Amygdala (tissue), 56 donors: ENCODE measurements around the gene YWHAH.

Experiments
- DNase-seq, 56 donors: peaks; one replicate each; lab custom pipeline; 2025; lab: John Stamatoyannopoulos, UW

Gene YWHAH

GRCh38 chr22:31922534-31922933 lies 21.8 kb upstream of the YWHAH start:
- no peak for DNase-seq

- DNase-seq: peak in 12 of 56 donors; percentile 12 to 73 (median 23)
Measured at GRCh38 chr22:31923136-31923535, 21.2 kb upstream of the YWHAH start.

GRCh38 chr22:31923747-31924146 lies 20.6 kb upstream of the YWHAH start:
- DNase-seq: no peak

GRCh38 chr22:31925056-31925455 lies 19.3 kb upstream of the YWHAH start:
- no peak for DNase-seq

- peak in 6 of 56 donors; percentile 21 to 64 (median 34) for DNase-seq
Measured at GRCh38 chr22:31926024-31926423, 18.3 kb upstream of the YWHAH start.

GRCh38 chr22:31926969-31927368 lies 17.4 kb upstream of the YWHAH start:
- peak in 46 of 56 donors; percentile 12 to 86 (median 61) for DNase-seq

- DNase-seq: no peak
Measured at GRCh38 chr22:31927562-31927961, 16.8 kb upstream of the YWHAH start.

GRCh38 chr22:31929167-31929930 lies 15.0 kb upstream of the YWHAH start:
- DNase-seq: peak in 18 of 56 donors; percentile 11 to 60 (median 36)

GRCh38 chr22:31932863-31933262 lies 11.5 kb upstream of the YWHAH start:
- DNase-seq: no peak

GRCh38 chr22:31933406-31933805 lies 10.9 kb upstream of the YWHAH start:
- no peak for DNase-seq

- no peak for DNase-seq
Measured at GRCh38 chr22:31933816-31934482, 10.4 kb upstream of the YWHAH start.

GRCh38 chr22:31935961-31936635 lies 8.2 kb upstream of the YWHAH start:
- DNase-seq: no peak

- no peak for DNase-seq
Measured at GRCh38 chr22:31937341-31937740, 7.0 kb upstream of the YWHAH start.

GRCh38 chr22:31938296-31938695 lies 6.0 kb upstream of the YWHAH start:
- DNase-seq: peak in 19 of 56 donors; percentile 9 to 66 (median 27)

- no peak for DNase-seq
Measured at GRCh38 chr22:31940506-31940905, 3.8 kb upstream of the YWHAH start.

- no peak for DNase-seq
Measured at GRCh38 chr22:31942091-31942490, 2.2 kb upstream of the YWHAH start.

GRCh38 chr22:31943206-31943977 lies 943 bp upstream of the YWHAH start:
- DNase-seq: no peak

- peak in 13 of 56 donors; percentile 39 to 73 (median 58) for DNase-seq
Measured at GRCh38 chr22:31944700-31945442, 536 bp downstream of the YWHAH start.

- DNase-seq: no peak
Measured at GRCh38 chr22:31945443-31945855, 1.1 kb downstream of the YWHAH start.
